Endodermal cell (in vitro differentiated cells): ENCODE data around the gene ZNF614. TPM values are rescaled to one million over a fixed set of nuclear protein-coding genes. Genes with fewer than 3 reads are reported as not detected.

Experiments used
- DNase-seq: peaks from one replicate; pipeline ENCODE4 v3.0.0-alpha.2; 2017
- H3K27ac ChIP-seq: 2 replicates; pipeline ENCODE4 v1.5.1; 2013; ENCODE audit warnings: mild to moderate bottlenecking, low read depth, low read length, moderate library complexity
- H3K27me3 ChIP-seq: 2 replicates; pipeline ENCODE4 v1.6.1; 2013; ENCODE audit warnings: mild to moderate bottlenecking, low read length, moderate library complexity; ENCODE audit not compliant: insufficient read depth, control insufficient read depth, poor library complexity, severe bottlenecking
- H3K36me3 ChIP-seq: 2 replicates; pipeline ENCODE4 v1.7.0; 2013; ENCODE audit warnings: mild to moderate bottlenecking, low read length, moderate library complexity; ENCODE audit not compliant: control insufficient read depth, insufficient read depth
- H3K4me1 ChIP-seq: one replicate; pipeline ENCODE4 v1.7.0; 2013; ENCODE audit warnings: low read length; ENCODE audit not compliant: control insufficient read depth, insufficient read depth
- H3K4me3 ChIP-seq: 2 replicates; pipeline ENCODE4 v1.5.1; 2013; ENCODE audit warnings: mild to moderate bottlenecking, low read length, moderate library complexity
- H3K9ac ChIP-seq: 2 replicates; pipeline ENCODE4 v1.6.1; 2013; ENCODE audit warnings: mild to moderate bottlenecking, low read length, moderate library complexity; ENCODE audit not compliant: poor library complexity, severe bottlenecking; ENCODE audit errors: extremely low read depth
- H3K9me3 ChIP-seq: 2 replicates; pipeline ENCODE4 v1.6.1; 2013; ENCODE audit warnings: mild to moderate bottlenecking, low read length, moderate library complexity; ENCODE audit not compliant: control insufficient read depth
- H3K27ac Mint-ChIP-seq: 2 replicates; pipeline ENCODE4 v1.8.0; 2020; ENCODE audit warnings: mixed read lengths
- H3K27me3 Mint-ChIP-seq: 2 replicates; pipeline ENCODE4 v1.8.0; 2021; ENCODE audit warnings: mild to moderate bottlenecking, mixed read lengths; ENCODE audit not compliant: insufficient read depth
- H3K36me3 Mint-ChIP-seq: 2 replicates; pipeline ENCODE4 v1.8.0; 2020; ENCODE audit warnings: low read depth, mixed read lengths
- H3K4me1 Mint-ChIP-seq: 2 replicates; pipeline ENCODE4 v1.8.0; 2020; ENCODE audit warnings: mixed read lengths
- H3K4me3 Mint-ChIP-seq: 2 replicates; pipeline ENCODE4 v1.8.0; 2020; ENCODE audit warnings: mild to moderate bottlenecking, moderate library complexity, mixed read lengths
- H3K9me3 Mint-ChIP-seq: 2 replicates; pipeline ENCODE4 v1.8.0; 2020; ENCODE audit warnings: mild to moderate bottlenecking, mixed read lengths
- CTCF ChIP-seq: fragments of 200-600 bp; sonication (generic); conservative IDR thresholded peaks from 2 replicates; pipeline ENCODE4 v1.5.0; 2021; ENCODE audit warnings: antibody characterized with exemption, mild to moderate bottlenecking
- WGBS, 2 experiments: methylation state at CpG; one replicate each; pipeline versions ENCODE4 v1.1.5 to v1.1.7; 2013; ENCODE audit warnings: missing lambda C conversion rate in 2 of 2, mixed read lengths in 1 of 2; ENCODE audit not compliant: insufficient coverage in 1 of 2, insufficient read length in 1 of 2; 5-methylcytosine and 5-hydroxymethylcytosine counted together
- total RNA-seq, 2 donors: library from RNA; stranded (reverse); fragmentation: NEBNext Ultra II Directional in 1 of 2; extraction: Animal tissue kit (Norgen Biotek cat#: 25700) in 1 of 2; gene quantifications; 2 replicates in 1 of 2; 3 replicates in 1 of 2; pipeline ENCODE4 v1.2.1, GENCODE V29; 2021

The ZNF614 gene
- total RNA-seq, 2 donors from 2014 or later, result 46.2 to 66.7 TPM

- no peaks in the 10 kb centered on the region for H3K27me3 Mint-ChIP-seq
- Histone ChIP-seq H3K9me3 (peaks cover 99% of the 10 kb centered on the region), H3K27me3 (no peaks in the 10 kb centered on the region), H3K4me1 (no peaks in the 10 kb centered on the region), H3K27ac (no peak overlapping the region), H3K9ac (no peak overlapping the region), H3K4me3 (peak overlapping the region; percentile 70), H3K36me3 (peaks cover 97% of the 10 kb centered on the region)
- no peak for TF ChIP-seq CTCF
- no peak overlapping the region for H3K4me3 Mint-ChIP-seq
- H3K36me3 Mint-ChIP-seq, result peaks cover 96% of the 10 kb centered on the region
- H3K27ac Mint-ChIP-seq, result no peak overlapping the region
- no peaks in the 10 kb centered on the region for H3K4me1 Mint-ChIP-seq
- DNase-seq, result no peak
- WGBS, 2 experiments, result 93% methylated on average over 3 to 4 of the region's 4 CpGs
- peaks cover 92% of the 10 kb centered on the region for H3K9me3 Mint-ChIP-seq
These were observed 7.7 kb downstream of the ZNF614 start for GRCh38 chr19:52020506-52020905.

GRCh38 chr19:52010674-52011073 lies 17.5 kb downstream of the ZNF614 start:
- peaks cover 60% of the 10 kb centered on the region for H3K9me3 ChIP-seq
- WGBS, 2 experiments, result 91% methylated on average over 1 of the region's 1 CpG; no CpG with 5 or more reads in 1 of the 2 experiments
- H3K4me3 Mint-ChIP-seq, result no peak overlapping the region
- H3K27me3 Mint-ChIP-seq, result no peaks in the 10 kb centered on the region
- H3K27me3 ChIP-seq, result no peaks in the 10 kb centered on the region
- H3K4me3 ChIP-seq, result no peak overlapping the region
- no peaks in the 10 kb centered on the region for H3K4me1 ChIP-seq
- peaks cover 43% of the 10 kb centered on the region for H3K9me3 Mint-ChIP-seq
- peaks cover 4% of the 10 kb centered on the region for H3K4me1 Mint-ChIP-seq
- H3K36me3 ChIP-seq, result peaks cover 35% of the 10 kb centered on the region
- no peak overlapping the region for H3K9ac ChIP-seq
- TF ChIP-seq CTCF, result no peak
- H3K27ac Mint-ChIP-seq, result no peak overlapping the region
- peaks cover 58% of the 10 kb centered on the region for H3K36me3 Mint-ChIP-seq
- no peak overlapping the region for H3K27ac ChIP-seq
- DNase-seq, result no peak

- peaks cover 60% of the 10 kb centered on the region for H3K9me3 ChIP-seq
- peak within 1 kb of the TSS; percentile 75 for H3K27ac ChIP-seq
- Mint-ChIP-seq H3K27me3 (no peaks in the 10 kb centered on the region), H3K36me3 (peaks cover 50% of the 10 kb centered on the region), H3K4me3 (peak within 1 kb of the TSS; percentile 99), H3K9me3 (peaks cover 35% of the 10 kb centered on the region), H3K27ac (peak within 1 kb of the TSS; percentile 99), H3K4me1 (peaks cover 4% of the 10 kb centered on the region)
- WGBS, 2 experiments, result 2 to 18% methylated on average over 10 to 44 of the region's 44 CpGs
- no peak for TF ChIP-seq CTCF
- no peaks in the 10 kb centered on the region for H3K4me1 ChIP-seq
- H3K27me3 ChIP-seq, result no peaks in the 10 kb centered on the region
- peak; percentile 96 for DNase-seq
- peak within 1 kb of the TSS; percentile 92 for H3K4me3 ChIP-seq
- peak within 1 kb of the TSS; percentile 69 for H3K9ac ChIP-seq
- peaks cover 25% of the 10 kb centered on the region for H3K36me3 ChIP-seq
These were observed 20.2 kb downstream of the ZNF614 start, which contains the start of gene ZNF615 for GRCh38 chr19:52007806-52008557. Gene ZNF615 (minus strand): TSS chr19:52008211. CDS start chr19:52003711, 4,500 bp downstream.
